Ureter (tissue), 1 donor: ENCODE measurements around the gene CRB1. TPM values are rescaled to one million over a fixed set of nuclear protein-coding genes. Genes with fewer than 3 reads are reported as not detected.

Experiments used
- DNase-seq: peaks from one replicate; pipeline ENCODE4 v3.0.0-alpha.2; 2020; ENCODE audit warnings: low spot score
- total RNA-seq: library from RNA; stranded (reverse); gene quantifications from one replicate; pipeline ENCODE4 v1.2.4, GENCODE V29; 2023
- donor health status: DM: yes; HTN: yes; CAD: no.

CRB1 gene
- total RNA-seq, 1 donor from 2014 or later: 0.18 TPM

- no peak for DNase-seq
Measured at GRCh38 chr1:197303463-197303862, 35.4 kb downstream of the CRB1 start.

- DNase-seq: no peak
Measured at GRCh38 chr1:197304638-197305200, 36.7 kb downstream of the CRB1 start.

GRCh38 chr1:197305925-197306324 is 37.9 kb downstream of the CRB1 start:
- no peak for DNase-seq

GRCh38 chr1:197306381-197307062 is 38.5 kb downstream of the CRB1 start:
- DNase-seq: no peak

GRCh38 chr1:197307136-197307535 is 39.1 kb downstream of the CRB1 start:
- DNase-seq: no peak

GRCh38 chr1:197307551-197307950 is 39.5 kb downstream of the CRB1 start:
- DNase-seq: no peak

GRCh38 chr1:197311081-197311480 is 43.0 kb downstream of the CRB1 start:
- no peak for DNase-seq

- DNase-seq: no peak
Measured at GRCh38 chr1:197312163-197312562, 44.1 kb downstream of the CRB1 start.

GRCh38 chr1:197313713-197314112 is 45.7 kb downstream of the CRB1 start:
- DNase-seq: no peak

- DNase-seq: no peak
Measured at GRCh38 chr1:197314682-197315081, 46.6 kb downstream of the CRB1 start.

GRCh38 chr1:197319631-197320030 is 51.6 kb downstream of the CRB1 start:
- no peak for DNase-seq

- DNase-seq: no peak
Measured at GRCh38 chr1:197320991-197321531, 53.0 kb downstream of the CRB1 start.

GRCh38 chr1:197321811-197322210 is 53.8 kb downstream of the CRB1 start:
- DNase-seq: no peak

GRCh38 chr1:197327776-197328364 is 59.8 kb downstream of the CRB1 start:
- no peak for DNase-seq

GRCh38 chr1:197330213-197330612 is 62.2 kb downstream of the CRB1 start:
- DNase-seq: no peak

- DNase-seq: no peak
Measured at GRCh38 chr1:197331565-197331964, 63.5 kb downstream of the CRB1 start.

- no peak for DNase-seq
Measured at GRCh38 chr1:197333041-197333440, 65.0 kb downstream of the CRB1 start.

GRCh38 chr1:197336571-197336970 is 68.5 kb downstream of the CRB1 start:
- no peak for DNase-seq

GRCh38 chr1:197339106-197340060 is 71.3 kb downstream of the CRB1 start:
- DNase-seq: no peak

- no peak for DNase-seq
Measured at GRCh38 chr1:197341626-197342025, 73.6 kb downstream of the CRB1 start.

GRCh38 chr1:197342044-197342565 is 74.1 kb downstream of the CRB1 start:
- DNase-seq: no peak

GRCh38 chr1:197342669-197343068 is 74.6 kb downstream of the CRB1 start:
- DNase-seq: no peak
